ENCODE results near the gene PPP1R1C. TPM values are rescaled to one million over a fixed set of nuclear protein-coding genes. Genes with fewer than 3 reads are reported as not detected.

The PPP1R1C gene
- polyA plus RNA-seq, 1 donor from 2014 or later, result not detected

- Histone ChIP-seq H3K9me2 (ENCODE audit: insufficient read depth, low read length) (no peaks in the 10 kb centered on the region), H3K27ac (ENCODE audit: low read length) (no peak overlapping the region)
Observed at GRCh38 chr2:182165202-182165601, 179.5 kb downstream of the PPP1R1C start.

GRCh38 chr2:182166406-182166805 is 180.8 kb downstream of the PPP1R1C start:
- no peaks in the 10 kb centered on the region for H3K9me3 ChIP-seq (ENCODE audit: low read length)
- no peaks in the 10 kb centered on the region for H3K79me2 ChIP-seq (replicated peaks; ENCODE audit: insufficient read depth, low read length)

More at GRCh38 chr2:182165202-182165601, 179.5 kb downstream of the PPP1R1C start:
- no peak overlapping the region for H3K4me3 ChIP-seq (ENCODE audit: low read length)
- no peaks in the 10 kb centered on the region for H3K79me2 ChIP-seq (replicated peaks; ENCODE audit: insufficient read depth, low read length)
- H3K9ac ChIP-seq (ENCODE audit: low read length), result no peak overlapping the region
- no peaks in the 10 kb centered on the region for H3K27me3 ChIP-seq (ENCODE audit: insufficient read depth, low read depth, low read length)
- TF ChIP-seq MXI1 (conservative IDR thresholded peaks at IDR 0.05; ENCODE audit: poor library complexity, severe bottlenecking), result no peak
- TF ChIP-seq EZH2 (IDR thresholded peaks at IDR 0.05; ENCODE audit: borderline replicate concordance, insufficient read depth, low read length, poor library complexity, severe bottlenecking), result no peak
- TF ChIP-seq RAD21 (conservative IDR thresholded peaks at IDR 0.05), result no peak
- TF ChIP-seq REST (IDR thresholded peaks at IDR 0.05; ENCODE audit: borderline replicate concordance), result no peak
- TF ChIP-seq POLR2AphosphoS5 (IDR thresholded peaks at IDR 0.05), result no peak
- TF ChIP-seq SMC3 (conservative IDR thresholded peaks at IDR 0.05; ENCODE audit: poor library complexity), result no peak
- no peak for TF ChIP-seq EP300 (conservative IDR thresholded peaks at IDR 0.05; ENCODE audit: poor library complexity, severe bottlenecking)
- no peak for TF ChIP-seq CTCF (IDR thresholded peaks at IDR 0.05; ENCODE audit: poor library complexity, severe bottlenecking)
- TF ChIP-seq TAF1 (IDR thresholded peaks at IDR 0.05; ENCODE audit: low read depth), result no peak
- no peak overlapping the region for H3K4me2 ChIP-seq (ENCODE audit: low read length)
- no peaks in the 10 kb centered on the region for H4K20me1 ChIP-seq (ENCODE audit: insufficient read depth)
- H3K9me3 ChIP-seq (ENCODE audit: low read length), result no peaks in the 10 kb centered on the region
- H2AFZ ChIP-seq (ENCODE audit: low read depth, low read length), result no peak overlapping the region
- H3K36me3 ChIP-seq (ENCODE audit: insufficient read depth, low read length), result no peaks in the 10 kb centered on the region
- H3F3A ChIP-seq (ENCODE audit: insufficient read depth, low read length, poor library complexity, severe bottlenecking), result no peaks in the 10 kb centered on the region

GRCh38 chr2:182166841-182167240 is 181.2 kb downstream of the PPP1R1C start:
- Histone ChIP-seq H3K4me3 (ENCODE audit: low read length) (no peak overlapping the region), H3K27ac (ENCODE audit: low read length) (no peak overlapping the region), H3K36me3 (ENCODE audit: insufficient read depth, low read length) (no peaks in the 10 kb centered on the region), H3K9me2 (ENCODE audit: insufficient read depth, low read length) (no peaks in the 10 kb centered on the region), H3K4me2 (ENCODE audit: low read length) (no peak overlapping the region), H3K79me2 (replicated peaks; ENCODE audit: insufficient read depth, low read length) (no peaks in the 10 kb centered on the region), H3K9me3 (ENCODE audit: low read length) (no peaks in the 10 kb centered on the region), H3K9ac (ENCODE audit: low read length) (no peak overlapping the region), H3F3A (ENCODE audit: insufficient read depth, low read length, poor library complexity, severe bottlenecking) (no peaks in the 10 kb centered on the region), H3K27me3 (ENCODE audit: insufficient read depth, low read depth, low read length) (no peaks in the 10 kb centered on the region), H4K20me1 (ENCODE audit: insufficient read depth) (no peaks in the 10 kb centered on the region), H2AFZ (ENCODE audit: low read depth, low read length) (no peak overlapping the region)
- TF ChIP-seq REST (IDR thresholded peaks at IDR 0.05; ENCODE audit: borderline replicate concordance), result no peak
- TF ChIP-seq POLR2AphosphoS5 (IDR thresholded peaks at IDR 0.05), result no peak
- no peak for TF ChIP-seq CTCF (IDR thresholded peaks at IDR 0.05; ENCODE audit: poor library complexity, severe bottlenecking)
- no peak for TF ChIP-seq TAF1 (IDR thresholded peaks at IDR 0.05; ENCODE audit: low read depth)
- no peak for TF ChIP-seq EP300 (conservative IDR thresholded peaks at IDR 0.05; ENCODE audit: poor library complexity, severe bottlenecking)
- TF ChIP-seq MXI1 (conservative IDR thresholded peaks at IDR 0.05; ENCODE audit: poor library complexity, severe bottlenecking), result no peak
- no peak for TF ChIP-seq SMC3 (conservative IDR thresholded peaks at IDR 0.05; ENCODE audit: poor library complexity)
- no peak for TF ChIP-seq RAD21 (conservative IDR thresholded peaks at IDR 0.05)
- TF ChIP-seq EZH2 (IDR thresholded peaks at IDR 0.05; ENCODE audit: borderline replicate concordance, insufficient read depth, low read length, poor library complexity, severe bottlenecking), result no peak

More at GRCh38 chr2:182166406-182166805, 180.8 kb downstream of the PPP1R1C start:
- no peaks in the 10 kb centered on the region for H4K20me1 ChIP-seq (ENCODE audit: insufficient read depth)
- H3K9ac ChIP-seq (ENCODE audit: low read length), result no peak overlapping the region
- TF ChIP-seq EP300 (conservative IDR thresholded peaks at IDR 0.05; ENCODE audit: poor library complexity, severe bottlenecking), result no peak
- no peaks in the 10 kb centered on the region for H3K9me2 ChIP-seq (ENCODE audit: insufficient read depth, low read length)
- no peak overlapping the region for H3K4me3 ChIP-seq (ENCODE audit: low read length)
- no peaks in the 10 kb centered on the region for H3K36me3 ChIP-seq (ENCODE audit: insufficient read depth, low read length)
- no peaks in the 10 kb centered on the region for H3F3A ChIP-seq (ENCODE audit: insufficient read depth, low read length, poor library complexity, severe bottlenecking)
- no peak overlapping the region for H3K4me2 ChIP-seq (ENCODE audit: low read length)
- no peak overlapping the region for H3K27ac ChIP-seq (ENCODE audit: low read length)
- no peak overlapping the region for H2AFZ ChIP-seq (ENCODE audit: low read depth, low read length)
- H3K27me3 ChIP-seq (ENCODE audit: insufficient read depth, low read depth, low read length), result no peaks in the 10 kb centered on the region

Data from neural cell (in vitro differentiated cells).